HCT116 (cell line): Measurements from ENCODE around the gene NEUROD1. TPM values are rescaled to one million over a fixed set of nuclear protein-coding genes. Genes with fewer than 3 reads are reported as not detected.

ENCODE experiments used
- ATAC-seq: fragments of 200-7000 bp; cut with Tn5 transposase; 2 replicates; pipeline ENCODE4 v1.9.1; 2020; ENCODE audit warnings: mild to moderate bottlenecking, moderate library complexity
- BruUV-seq: library from RNA; stranded (reverse); fragments of 400-500 nt; replicated peaks from 2 replicates; lab custom pipeline; 2021; lab: Mats Ljungman, UMichigan
- CTCF ChIA-PET: fragments of 300-600 bp; sonication (Branson Sonifier 250); formaldehyde crosslinking; loops from one replicate; lab custom pipeline; 2021; ENCODE audit warnings: antibody characterized with exemption; lab: Charles Lee
- POLR2A ChIA-PET: fragments of 300-600, 350-600 bp; sonication (Branson Sonifier 250); formaldehyde crosslinking; loops from one replicate; lab custom pipeline; 2021; ENCODE audit warnings: antibody characterized with exemption; lab: Charles Lee
- RAD21 ChIA-PET, 2 experiments: fragments of 300-600 bp; sonication (Branson Sonifier 250); formaldehyde crosslinking; loops; one replicate each; lab custom pipeline; 2023; ENCODE audit warnings: low total read pairs in 2 of 2; ENCODE audit not compliant: uncharacterized antibody in 2 of 2, unreplicated experiment in 2 of 2, low non-redundant PET in 1 of 2; lab: Charles Lee
- DNase-seq: peaks from one replicate; pipeline ENCODE4 v3.0.0-alpha.2; 2010; ENCODE audit warnings: low read depth, low spot score
- H2AFZ ChIP-seq: fragments of 200-600 bp; shearing (Covaris generic), sonication (generic); 2 replicates; pipeline ENCODE4 v1.6.1; 2017; ENCODE audit warnings: low read depth, mixed run types, mixed read lengths, antibody characterized with exemption, low read length; ENCODE audit not compliant: poor library complexity, severe bottlenecking
- H3K27ac ChIP-seq: 2 replicates; pipeline ENCODE4 v1.5.1; 2012; ENCODE audit warnings: low read depth, low read length
- H3K27me3 ChIP-seq: fragments of 200-600 bp; sonication (generic); 2 replicates; pipeline ENCODE4 v1.6.1; 2016; ENCODE audit warnings: mixed run types, low read length, mixed read lengths; ENCODE audit not compliant: insufficient read depth
- H3K36me3 ChIP-seq, 2 experiments: fragments of 200-500 bp in 1 of 2; fragments of 200-600 bp in 1 of 2; sonication (Bioruptor generic) in 1 of 2; sonication (generic) in 1 of 2; 2 replicates each; pipeline versions ENCODE4 v1.5.1 to v1.6.1; 2014 to 2016; ENCODE audit warnings: low read length in 2 of 2, inconsistent platforms in 1 of 2, mixed read lengths in 1 of 2, mixed run types in 1 of 2; ENCODE audit not compliant: insufficient read depth in 2 of 2, control insufficient read depth in 1 of 2
- H3K4me1 ChIP-seq, 2 experiments: fragments of 200-600 bp in 1 of 2; sonication (generic) in 1 of 2; 2 replicates each; pipeline versions ENCODE4 v1.5.1 to v1.6.1; 2012 to 2017; ENCODE audit warnings: low read length in 2 of 2, inconsistent platforms in 1 of 2, mild to moderate bottlenecking in 1 of 2, mixed read lengths in 1 of 2, mixed run types in 1 of 2, moderate library complexity in 1 of 2; ENCODE audit not compliant: insufficient read depth in 2 of 2, control insufficient read depth in 1 of 2
- H3K4me2 ChIP-seq: fragments of 200-600 bp; sonication (generic); 2 replicates; pipeline ENCODE4 v1.6.1; 2017; ENCODE audit warnings: mixed run types, low read length, mixed read lengths
- H3K4me3 ChIP-seq, 2 experiments: fragments of 200-600 bp in 1 of 2; sonication (generic) in 1 of 2; replicated peaks in 1 of 2; 2 replicates each; pipeline ENCODE4 v1.5.1; 2011 to 2016; ENCODE audit warnings: low read length in 2 of 2, control low read depth in 1 of 2, low read depth in 1 of 2, mild to moderate bottlenecking in 1 of 2, mixed read lengths in 1 of 2, mixed run types in 1 of 2
- H3K79me2 ChIP-seq: fragments of 200-600 bp; sonication (generic); 2 replicates; pipeline ENCODE4 v1.6.1; 2017; ENCODE audit warnings: mild to moderate bottlenecking, mixed run types, low read length, moderate library complexity, mixed read lengths; ENCODE audit not compliant: insufficient read depth
- H3K9ac ChIP-seq: fragments of 200-600 bp; sonication (generic); 2 replicates; pipeline ENCODE4 v1.6.1; 2016; ENCODE audit warnings: low read length, mixed read lengths
- H3K9me2 ChIP-seq: fragments of 200-600 bp; sonication (generic), shearing (Covaris generic); 2 replicates; pipeline ENCODE4 v1.6.1; 2017; ENCODE audit warnings: mixed run types, mild to moderate bottlenecking, moderate library complexity; ENCODE audit not compliant: insufficient read depth
- H3K9me3 ChIP-seq, 2 experiments: fragments of 200-500 bp in 1 of 2; fragments of 200-600 bp in 1 of 2; sonication (Bioruptor generic) in 1 of 2; sonication (generic) in 1 of 2; 2 replicates each; pipeline ENCODE4 v1.6.1; 2014 to 2017; ENCODE audit warnings: low read length in 2 of 2, mixed read lengths in 2 of 2, inconsistent platforms in 1 of 2, low read depth in 1 of 2, mild to moderate bottlenecking in 1 of 2, mixed run types in 1 of 2, moderate library complexity in 1 of 2; ENCODE audit not compliant: control insufficient read depth in 1 of 2, insufficient read depth in 1 of 2
- H4K20me1 ChIP-seq: fragments of 200-600 bp; sonication (generic), shearing (Covaris generic); 2 replicates; pipeline ENCODE4 v1.6.1; 2017; ENCODE audit warnings: mixed run types, mild to moderate bottlenecking, moderate library complexity; ENCODE audit not compliant: insufficient read depth
- CBX3 ChIP-seq: IDR thresholded peaks from 2 replicates; pipeline ENCODE4 v1.6.1; 2012; ENCODE audit warnings: low read depth
- CEBPB ChIP-seq: IDR thresholded peaks from 2 replicates; pipeline ENCODE4 v1.6.1; 2012; ENCODE audit warnings: low read depth
- EGR1 ChIP-seq: IDR thresholded peaks from 2 replicates; pipeline ENCODE4 v1.6.1; 2012; ENCODE audit warnings: low read depth
- ELF1 ChIP-seq: IDR thresholded peaks from 2 replicates; pipeline ENCODE4 v1.6.1; 2012; ENCODE audit warnings: low read depth, borderline replicate concordance
- EZH2 ChIP-seq: fragments of 200-600 bp; sonication (generic); IDR thresholded peaks from 2 replicates; pipeline ENCODE4 v1.6.1; 2017; ENCODE audit warnings: antibody characterized with exemption, mixed run types
- EZH2phosphoT487 ChIP-seq: fragments of 200-600 bp; IDR thresholded peaks from 2 replicates; pipeline ENCODE4 v1.6.1; 2018; ENCODE audit warnings: antibody characterized with exemption, borderline replicate concordance
- FOSL1 ChIP-seq: IDR thresholded peaks from 2 replicates; pipeline ENCODE4 v1.6.1; 2012; ENCODE audit warnings: low read depth
- JUND ChIP-seq: IDR thresholded peaks from 2 replicates; pipeline ENCODE4 v1.6.1; 2012
- POLR2A ChIP-seq: IDR thresholded peaks from 2 replicates; pipeline ENCODE4 v1.7.0; 2011; ENCODE audit warnings: borderline replicate concordance; ENCODE audit not compliant: insufficient read depth, insufficient read length; ENCODE audit errors: extremely low read depth
- RAD21 ChIP-seq: IDR thresholded peaks from 2 replicates; pipeline ENCODE4 v1.6.1; 2012; ENCODE audit warnings: low read depth, mild to moderate bottlenecking
- SIN3A ChIP-seq: IDR thresholded peaks from 2 replicates; pipeline ENCODE4 v1.6.1; 2012; ENCODE audit warnings: low read depth
- SP1 ChIP-seq: IDR thresholded peaks from 2 replicates; pipeline ENCODE4 v1.6.1; 2012; ENCODE audit warnings: low read depth
- SRF ChIP-seq: IDR thresholded peaks from 2 replicates; pipeline ENCODE4 v1.6.1; 2012; ENCODE audit warnings: low read depth
- TCF7L2 ChIP-seq: IDR thresholded peaks from 2 replicates; pipeline ENCODE4 v1.7.0; 2011; ENCODE audit warnings: borderline replicate concordance, inconsistent platforms; ENCODE audit not compliant: insufficient read depth, insufficient read length; ENCODE audit errors: extremely low read depth
- YY1 ChIP-seq: IDR thresholded peaks from 2 replicates; pipeline ENCODE4 v1.6.1; 2011; ENCODE audit warnings: low read length, low read depth, moderate library complexity, mild to moderate bottlenecking; ENCODE audit not compliant: insufficient replicate concordance; ENCODE audit errors: extremely low read depth
- ZNF274 ChIP-seq: fragments of 200-500 bp; sonication (Bioruptor generic); IDR thresholded peaks from 2 replicates; pipeline ENCODE4 v1.6.1; 2014; ENCODE audit warnings: mild to moderate bottlenecking, low read depth, low read length, inconsistent platforms
- intact Hi-C: fragments of 100-400 bp; cut with micrococcal nuclease; formaldehyde crosslinking; loops from 2 replicates; pipeline ENCODE4 v1.10.0; 2022
- total RNA-seq: library from RNA; stranded (reverse); gene quantifications from one replicate; pipeline ENCODE4 v1.2.1, GENCODE V29; 2021; ENCODE audit not compliant: unreplicated experiment
- TF ChIP-seq, protein P1 (sequence below): IDR thresholded peaks from 2 replicates; pipeline ENCODE4 v1.6.1; 2012; ENCODE audit warnings: low read depth
- TF ChIP-seq, protein P2 (sequence below), 3 experiments: fragments of 200-600 bp in 1 of 3; sonication (generic) in 1 of 3; IDR thresholded peaks in 2 of 3; conservative IDR thresholded peaks in 1 of 3; 2 replicates each; pipeline ENCODE4 v1.5.1; 2012 to 2017; ENCODE audit warnings: low read depth in 2 of 3, low read length in 2 of 3, antibody characterized with exemption in 1 of 3, borderline replicate concordance in 1 of 3, control low read depth in 1 of 3, mild to moderate bottlenecking in 1 of 3, mixed read lengths in 1 of 3, mixed run types in 1 of 3, moderate library complexity in 1 of 3; ENCODE audit not compliant: insufficient read depth in 1 of 3
- TF ChIP-seq, protein P3 (sequence below): IDR thresholded peaks from 2 replicates; pipeline ENCODE4 v1.6.1; 2011; ENCODE audit warnings: mild to moderate bottlenecking, low read length, moderate library complexity; ENCODE audit not compliant: insufficient replicate concordance; ENCODE audit errors: extremely low read depth
- TF ChIP-seq, protein P4 (sequence below): IDR thresholded peaks from 2 replicates; pipeline ENCODE4 v1.6.1; 2012

NEUROD1 gene
- total RNA-seq, 1 experiment from 2014 or later = not detected

DNA sequence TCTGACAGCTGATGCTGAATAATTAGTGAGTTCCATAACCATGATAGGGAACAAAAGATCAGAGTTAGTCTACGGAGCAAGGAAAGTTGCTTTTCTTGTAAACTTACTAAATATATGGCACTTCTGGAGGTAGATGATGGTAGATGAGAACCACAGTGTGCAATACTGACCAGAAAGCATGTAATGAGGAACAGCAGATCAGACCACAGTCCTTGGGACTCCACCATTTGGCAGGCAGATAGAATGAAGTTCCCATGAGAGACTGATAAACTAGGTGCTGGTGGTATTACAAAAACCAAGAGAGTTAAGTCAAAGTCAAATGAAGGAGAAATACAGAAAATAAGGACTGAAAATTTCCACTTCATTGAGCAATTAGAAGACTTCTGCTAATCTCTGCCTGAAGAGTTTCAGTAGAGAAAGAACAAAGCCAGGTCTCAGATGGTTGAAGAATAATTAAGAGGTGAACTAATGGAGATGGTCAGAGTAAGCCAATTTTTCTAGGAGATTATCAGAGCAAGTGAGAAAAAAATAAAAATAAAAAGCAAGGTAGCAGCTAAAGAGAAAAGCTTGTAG, 33.8 kb downstream of the NEUROD1 start:
- Histone ChIP-seq H3K9me2 (no peaks in the 10 kb centered on the region), H3K4me3 (no peak overlapping the region), H3K9ac (no peak overlapping the region), H3K36me3 (no peaks in the 10 kb centered on the region), H2AFZ (no peak overlapping the region), H3K4me1 (no peaks in the 10 kb centered on the region), H4K20me1 (no peaks in the 10 kb centered on the region), H3K27me3 (no peaks in the 10 kb centered on the region), H3K79me2 (no peaks in the 10 kb centered on the region), H3K9me3 (no peaks in the 10 kb centered on the region), H3K27ac (no peak overlapping the region), H3K4me2 (no peak overlapping the region)
- BruUV-seq = no TSS peak
- intact Hi-C loops = no loop called here
- TF ChIP-seq FOSL1 (no peak), CEBPB (no peak), YY1 (no peak), SRF (no peak), TCF7L2 (no peak), CBX3 (no peak), EZH2 (no peak), EZH2phosphoT487 (no peak), EGR1 (no peak), SIN3A (no peak), ELF1 (no peak), JUND (no peak), POLR2A (no peak), RAD21 (no peak), ZNF274 (no peak), SP1 (no peak)
- TF ChIP-seq, protein P1, sequence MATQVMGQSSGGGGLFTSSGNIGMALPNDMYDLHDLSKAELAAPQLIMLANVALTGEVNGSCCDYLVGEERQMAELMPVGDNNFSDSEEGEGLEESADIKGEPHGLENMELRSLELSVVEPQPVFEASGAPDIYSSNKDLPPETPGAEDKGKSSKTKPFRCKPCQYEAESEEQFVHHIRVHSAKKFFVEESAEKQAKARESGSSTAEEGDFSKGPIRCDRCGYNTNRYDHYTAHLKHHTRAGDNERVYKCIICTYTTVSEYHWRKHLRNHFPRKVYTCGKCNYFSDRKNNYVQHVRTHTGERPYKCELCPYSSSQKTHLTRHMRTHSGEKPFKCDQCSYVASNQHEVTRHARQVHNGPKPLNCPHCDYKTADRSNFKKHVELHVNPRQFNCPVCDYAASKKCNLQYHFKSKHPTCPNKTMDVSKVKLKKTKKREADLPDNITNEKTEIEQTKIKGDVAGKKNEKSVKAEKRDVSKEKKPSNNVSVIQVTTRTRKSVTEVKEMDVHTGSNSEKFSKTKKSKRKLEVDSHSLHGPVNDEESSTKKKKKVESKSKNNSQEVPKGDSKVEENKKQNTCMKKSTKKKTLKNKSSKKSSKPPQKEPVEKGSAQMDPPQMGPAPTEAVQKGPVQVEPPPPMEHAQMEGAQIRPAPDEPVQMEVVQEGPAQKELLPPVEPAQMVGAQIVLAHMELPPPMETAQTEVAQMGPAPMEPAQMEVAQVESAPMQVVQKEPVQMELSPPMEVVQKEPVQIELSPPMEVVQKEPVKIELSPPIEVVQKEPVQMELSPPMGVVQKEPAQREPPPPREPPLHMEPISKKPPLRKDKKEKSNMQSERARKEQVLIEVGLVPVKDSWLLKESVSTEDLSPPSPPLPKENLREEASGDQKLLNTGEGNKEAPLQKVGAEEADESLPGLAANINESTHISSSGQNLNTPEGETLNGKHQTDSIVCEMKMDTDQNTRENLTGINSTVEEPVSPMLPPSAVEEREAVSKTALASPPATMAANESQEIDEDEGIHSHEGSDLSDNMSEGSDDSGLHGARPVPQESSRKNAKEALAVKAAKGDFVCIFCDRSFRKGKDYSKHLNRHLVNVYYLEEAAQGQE = no peak
- TF ChIP-seq, protein P2, sequence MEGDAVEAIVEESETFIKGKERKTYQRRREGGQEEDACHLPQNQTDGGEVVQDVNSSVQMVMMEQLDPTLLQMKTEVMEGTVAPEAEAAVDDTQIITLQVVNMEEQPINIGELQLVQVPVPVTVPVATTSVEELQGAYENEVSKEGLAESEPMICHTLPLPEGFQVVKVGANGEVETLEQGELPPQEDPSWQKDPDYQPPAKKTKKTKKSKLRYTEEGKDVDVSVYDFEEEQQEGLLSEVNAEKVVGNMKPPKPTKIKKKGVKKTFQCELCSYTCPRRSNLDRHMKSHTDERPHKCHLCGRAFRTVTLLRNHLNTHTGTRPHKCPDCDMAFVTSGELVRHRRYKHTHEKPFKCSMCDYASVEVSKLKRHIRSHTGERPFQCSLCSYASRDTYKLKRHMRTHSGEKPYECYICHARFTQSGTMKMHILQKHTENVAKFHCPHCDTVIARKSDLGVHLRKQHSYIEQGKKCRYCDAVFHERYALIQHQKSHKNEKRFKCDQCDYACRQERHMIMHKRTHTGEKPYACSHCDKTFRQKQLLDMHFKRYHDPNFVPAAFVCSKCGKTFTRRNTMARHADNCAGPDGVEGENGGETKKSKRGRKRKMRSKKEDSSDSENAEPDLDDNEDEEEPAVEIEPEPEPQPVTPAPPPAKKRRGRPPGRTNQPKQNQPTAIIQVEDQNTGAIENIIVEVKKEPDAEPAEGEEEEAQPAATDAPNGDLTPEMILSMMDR (IDR thresholded peaks at IDR 0.05 in 2 of 3, conservative IDR thresholded peaks at IDR 0.05 in 1 of 3; ENCODE audit: borderline replicate concordance in 1 of 3, insufficient read depth in 1 of 3, low read depth in 2 of 3, low read length in 2 of 3) = no peak
- TF ChIP-seq, protein P3, sequence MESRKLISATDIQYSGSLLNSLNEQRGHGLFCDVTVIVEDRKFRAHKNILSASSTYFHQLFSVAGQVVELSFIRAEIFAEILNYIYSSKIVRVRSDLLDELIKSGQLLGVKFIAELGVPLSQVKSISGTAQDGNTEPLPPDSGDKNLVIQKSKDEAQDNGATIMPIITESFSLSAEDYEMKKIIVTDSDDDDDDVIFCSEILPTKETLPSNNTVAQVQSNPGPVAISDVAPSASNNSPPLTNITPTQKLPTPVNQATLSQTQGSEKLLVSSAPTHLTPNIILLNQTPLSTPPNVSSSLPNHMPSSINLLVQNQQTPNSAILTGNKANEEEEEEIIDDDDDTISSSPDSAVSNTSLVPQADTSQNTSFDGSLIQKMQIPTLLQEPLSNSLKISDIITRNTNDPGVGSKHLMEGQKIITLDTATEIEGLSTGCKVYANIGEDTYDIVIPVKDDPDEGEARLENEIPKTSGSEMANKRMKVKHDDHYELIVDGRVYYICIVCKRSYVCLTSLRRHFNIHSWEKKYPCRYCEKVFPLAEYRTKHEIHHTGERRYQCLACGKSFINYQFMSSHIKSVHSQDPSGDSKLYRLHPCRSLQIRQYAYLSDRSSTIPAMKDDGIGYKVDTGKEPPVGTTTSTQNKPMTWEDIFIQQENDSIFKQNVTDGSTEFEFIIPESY = no peak
- TF ChIP-seq, protein P4, sequence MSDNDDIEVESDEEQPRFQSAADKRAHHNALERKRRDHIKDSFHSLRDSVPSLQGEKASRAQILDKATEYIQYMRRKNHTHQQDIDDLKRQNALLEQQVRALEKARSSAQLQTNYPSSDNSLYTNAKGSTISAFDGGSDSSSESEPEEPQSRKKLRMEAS = no peak
- ATAC-seq = no peak
- DNase-seq = no peak
- ChIA-PET RAD21 (no interaction called here), POLR2A (no interaction called here), CTCF (no interaction called here)
